ENCODE measurements around the gene TEX48.

TEX48 gene, protein sequence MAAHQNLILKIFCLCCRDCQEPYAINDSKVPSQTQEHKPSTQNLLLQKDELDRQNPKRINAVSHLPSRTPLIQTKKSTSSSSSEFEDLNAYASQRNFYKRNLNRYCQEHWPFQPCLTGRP

GRCh38 chr9:114681594-114682332 is at the start of gene TEX48:
Gene TEX48, minus strand, starts transcription at chr9:114682192. Its CDS starts 10,469 bp downstream, at chr9:114671723.
- Histone ChIP-seq H3K27me3 (ENCODE audit: control insufficient read depth in 1 of 2, insufficient read depth in 2 of 2, low read length in 2 of 2) (no peaks in the 10 kb centered on the region), H3K9ac (ENCODE audit: low read length in 2 of 2) (no peak within 1 kb of the TSS), H3K4me3 (ENCODE audit: low read length in 2 of 2) (no peak within 1 kb of the TSS), H3K36me3 (ENCODE audit: control insufficient read depth in 2 of 2, insufficient read depth in 2 of 2, low read length in 2 of 2) (no peaks in the 10 kb centered on the region), H3K9me3 (ENCODE audit: control insufficient read depth in 2 of 2, low read length in 2 of 2) (no peaks in the 10 kb centered on the region), H3K27ac (ENCODE audit: low read length) (no peak within 1 kb of the TSS), H3K4me1 (ENCODE audit: control insufficient read depth, insufficient read depth, low read length) (peaks cover 2% of the 10 kb centered on the region)

DNA sequence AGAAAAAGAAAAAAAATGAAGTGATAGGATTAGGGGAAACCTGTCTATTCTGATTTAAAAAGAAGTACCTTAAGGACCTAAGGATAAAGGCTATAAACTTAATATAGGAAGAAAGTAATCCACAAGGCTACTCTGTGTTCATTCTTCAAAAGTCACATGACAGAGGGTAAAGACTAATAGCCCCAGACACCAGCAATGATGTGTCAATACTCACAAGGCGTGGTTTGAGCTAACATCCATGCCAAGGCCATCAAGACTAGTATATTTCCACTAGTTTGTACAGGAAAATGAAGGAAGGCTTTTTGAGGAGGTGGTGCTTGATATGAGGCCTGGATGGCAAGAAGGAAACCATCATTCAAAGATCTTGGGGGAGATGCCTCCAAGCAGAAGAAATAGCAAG is 49.7 kb upstream of the TEX48 start:
- Histone ChIP-seq H3K4me3 (ENCODE audit: low read length in 2 of 2) (no peak overlapping the region), H3K4me1 (ENCODE audit: control insufficient read depth, insufficient read depth, low read length) (no peaks in the 10 kb centered on the region), H3K27me3 (ENCODE audit: control insufficient read depth in 1 of 2, insufficient read depth in 2 of 2, low read length in 2 of 2) (no peaks in the 10 kb centered on the region)

DNA sequence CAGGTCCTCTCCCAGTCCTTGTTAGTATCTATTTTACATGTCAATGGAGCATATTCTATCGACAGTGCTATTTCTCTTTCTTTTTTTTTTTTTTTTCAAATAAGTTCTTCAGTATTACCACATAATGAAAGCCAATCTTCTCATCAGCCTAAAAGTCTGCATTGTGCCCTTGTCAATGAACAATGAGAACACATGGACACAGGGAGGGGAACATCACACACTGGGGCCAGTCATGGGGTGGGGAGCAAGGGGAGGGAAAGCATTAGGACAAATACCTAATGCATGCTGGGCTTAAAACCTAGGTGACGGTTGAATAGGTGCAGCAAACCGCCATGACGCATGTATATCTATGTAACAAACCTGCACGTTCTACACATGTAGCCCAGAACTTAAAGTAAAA is 47.7 kb upstream of the TEX48 start:
- Histone ChIP-seq H3K27ac (ENCODE audit: low read length) (no peak overlapping the region), H3K27me3 (ENCODE audit: control insufficient read depth in 1 of 2, insufficient read depth in 2 of 2, low read length in 2 of 2) (no peaks in the 10 kb centered on the region), H3K9me3 (ENCODE audit: control insufficient read depth in 2 of 2, low read length in 2 of 2) (no peaks in the 10 kb centered on the region), H3K9ac (ENCODE audit: low read length in 2 of 2) (no peak overlapping the region), H3K4me3 (ENCODE audit: low read length in 2 of 2) (no peak overlapping the region), H3K4me1 (ENCODE audit: control insufficient read depth, insufficient read depth, low read length) (no peaks in the 10 kb centered on the region), H3K36me3 (ENCODE audit: control insufficient read depth in 2 of 2, insufficient read depth in 2 of 2, low read length in 2 of 2) (no peaks in the 10 kb centered on the region)

More for the DNA sequence above, 49.7 kb upstream of the TEX48 start:
- Histone ChIP-seq H3K9me3 (ENCODE audit: control insufficient read depth in 2 of 2, low read length in 2 of 2) (no peaks in the 10 kb centered on the region), H3K9ac (ENCODE audit: low read length in 2 of 2) (no peak overlapping the region), H3K27ac (ENCODE audit: low read length) (no peak overlapping the region), H3K36me3 (ENCODE audit: control insufficient read depth in 2 of 2, insufficient read depth in 2 of 2, low read length in 2 of 2) (no peaks in the 10 kb centered on the region)

DNA sequence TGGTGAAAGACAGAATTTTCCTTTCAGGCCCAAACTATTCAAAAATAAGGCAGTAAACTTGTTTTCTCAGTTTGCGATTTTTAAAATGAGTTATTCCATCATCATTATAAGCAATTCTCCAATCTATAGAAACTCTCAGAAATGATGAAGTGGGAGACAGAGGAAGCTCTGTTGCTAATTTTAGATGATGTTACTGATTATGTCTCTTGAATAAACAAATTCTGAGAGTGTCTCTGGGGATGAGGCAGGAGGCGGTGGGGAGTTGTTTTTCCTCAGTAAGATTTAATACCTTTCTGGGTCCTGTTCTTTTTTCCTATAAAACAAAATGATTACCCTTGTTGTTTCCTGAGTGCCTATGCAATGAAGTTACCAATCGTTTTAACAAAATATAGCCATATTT is 43.9 kb upstream of the TEX48 start:
- no peak overlapping the region for H3K4me3 ChIP-seq (ENCODE audit: low read length in 2 of 2)

GRCh38 chr9:114724744-114725143 is 42.8 kb upstream of the TEX48 start:
- Histone ChIP-seq H3K27ac (ENCODE audit: low read length) (no peak overlapping the region), H3K27me3 (ENCODE audit: control insufficient read depth in 1 of 2, insufficient read depth in 2 of 2, low read length in 2 of 2) (no peaks in the 10 kb centered on the region), H3K9me3 (ENCODE audit: control insufficient read depth in 2 of 2, low read length in 2 of 2) (no peaks in the 10 kb centered on the region), H3K36me3 (ENCODE audit: control insufficient read depth in 2 of 2, insufficient read depth in 2 of 2, low read length in 2 of 2) (no peaks in the 10 kb centered on the region), H3K4me1 (ENCODE audit: control insufficient read depth, insufficient read depth, low read length) (no peaks in the 10 kb centered on the region), H3K4me3 (ENCODE audit: low read length in 2 of 2) (no peak overlapping the region), H3K9ac (ENCODE audit: low read length in 2 of 2) (no peak overlapping the region)

More for the DNA sequence above, 43.9 kb upstream of the TEX48 start:
- no peaks in the 10 kb centered on the region for H3K36me3 ChIP-seq (ENCODE audit: control insufficient read depth in 2 of 2, insufficient read depth in 2 of 2, low read length in 2 of 2)
- H3K27ac ChIP-seq (ENCODE audit: low read length), result no peak overlapping the region
- H3K9ac ChIP-seq (ENCODE audit: low read length in 2 of 2), result no peak overlapping the region
- no peaks in the 10 kb centered on the region for H3K9me3 ChIP-seq (ENCODE audit: control insufficient read depth in 2 of 2, low read length in 2 of 2)
- no peaks in the 10 kb centered on the region for H3K27me3 ChIP-seq (ENCODE audit: control insufficient read depth in 1 of 2, insufficient read depth in 2 of 2, low read length in 2 of 2)
- H3K4me1 ChIP-seq (ENCODE audit: control insufficient read depth, insufficient read depth, low read length), result no peaks in the 10 kb centered on the region

GRCh38 chr9:114723931-114724330 is 41.9 kb upstream of the TEX48 start:
- H3K27me3 ChIP-seq (ENCODE audit: control insufficient read depth in 1 of 2, insufficient read depth in 2 of 2, low read length in 2 of 2), result no peaks in the 10 kb centered on the region
- H3K36me3 ChIP-seq (ENCODE audit: control insufficient read depth in 2 of 2, insufficient read depth in 2 of 2, low read length in 2 of 2), result no peaks in the 10 kb centered on the region
- no peak overlapping the region for H3K27ac ChIP-seq (ENCODE audit: low read length)

GRCh38 chr9:114722937-114723620 is 41.1 kb upstream of the TEX48 start:
- Histone ChIP-seq H3K9ac (ENCODE audit: low read length in 2 of 2) (no peak overlapping the region), H3K4me1 (ENCODE audit: control insufficient read depth, insufficient read depth, low read length) (no peaks in the 10 kb centered on the region), H3K27ac (ENCODE audit: low read length) (no peak overlapping the region), H3K9me3 (ENCODE audit: control insufficient read depth in 2 of 2, low read length in 2 of 2) (no peaks in the 10 kb centered on the region), H3K27me3 (ENCODE audit: control insufficient read depth in 1 of 2, insufficient read depth in 2 of 2, low read length in 2 of 2) (no peaks in the 10 kb centered on the region), H3K4me3 (ENCODE audit: low read length in 2 of 2) (no peak overlapping the region), H3K36me3 (ENCODE audit: control insufficient read depth in 2 of 2, insufficient read depth in 2 of 2, low read length in 2 of 2) (no peaks in the 10 kb centered on the region)

More at GRCh38 chr9:114723931-114724330, 41.9 kb upstream of the TEX48 start:
- H3K4me1 ChIP-seq (ENCODE audit: control insufficient read depth, insufficient read depth, low read length), result no peaks in the 10 kb centered on the region
- no peak overlapping the region for H3K4me3 ChIP-seq (ENCODE audit: low read length in 2 of 2)
- H3K9ac ChIP-seq (ENCODE audit: low read length in 2 of 2), result no peak overlapping the region
- no peaks in the 10 kb centered on the region for H3K9me3 ChIP-seq (ENCODE audit: control insufficient read depth in 2 of 2, low read length in 2 of 2)

GRCh38 chr9:114722081-114722621 is 40.2 kb upstream of the TEX48 start:
- H3K9ac ChIP-seq (ENCODE audit: low read length in 2 of 2), result no peak overlapping the region

DNA sequence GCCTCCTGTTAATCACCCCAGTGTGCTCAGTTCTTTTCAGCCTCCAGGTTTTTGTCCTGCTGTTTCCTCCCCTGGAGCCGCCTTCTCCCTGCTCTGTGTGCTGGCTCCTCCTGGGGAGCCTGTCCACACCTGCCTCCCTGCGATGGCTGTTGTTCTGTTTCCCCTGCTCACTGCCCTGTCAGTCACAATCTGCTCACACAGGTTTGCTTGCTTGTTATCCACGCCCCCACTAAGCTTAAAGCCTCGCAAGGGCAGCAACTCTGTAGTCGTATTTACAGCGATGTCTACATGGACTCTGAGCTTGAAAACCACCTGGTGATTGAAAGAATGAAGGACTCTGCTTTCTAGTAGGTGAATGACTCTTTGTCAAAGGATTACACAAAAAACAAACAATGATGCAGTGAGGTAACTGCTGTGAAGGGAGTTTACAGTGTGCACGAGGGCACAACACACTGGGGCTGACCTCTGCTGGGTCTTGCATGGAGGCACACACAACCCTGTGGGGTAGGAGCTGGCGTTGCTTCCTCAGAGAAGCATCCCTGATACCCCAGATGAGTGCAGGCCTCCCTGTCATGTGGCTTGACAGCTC is 39.6 kb upstream of the TEX48 start:
- Histone ChIP-seq H3K9ac (ENCODE audit: low read length in 2 of 2) (no peak overlapping the region), H3K9me3 (ENCODE audit: control insufficient read depth in 2 of 2, low read length in 2 of 2) (no peaks in the 10 kb centered on the region), H3K36me3 (ENCODE audit: control insufficient read depth in 2 of 2, insufficient read depth in 2 of 2, low read length in 2 of 2) (no peaks in the 10 kb centered on the region), H3K4me3 (ENCODE audit: low read length in 2 of 2) (no peak overlapping the region), H3K27ac (ENCODE audit: low read length) (no peak overlapping the region), H3K4me1 (ENCODE audit: control insufficient read depth, insufficient read depth, low read length) (no peaks in the 10 kb centered on the region), H3K27me3 (ENCODE audit: control insufficient read depth in 1 of 2, insufficient read depth in 2 of 2, low read length in 2 of 2) (no peaks in the 10 kb centered on the region)

More at GRCh38 chr9:114722081-114722621, 40.2 kb upstream of the TEX48 start:
- Histone ChIP-seq H3K4me1 (ENCODE audit: control insufficient read depth, insufficient read depth, low read length) (no peaks in the 10 kb centered on the region), H3K4me3 (ENCODE audit: low read length in 2 of 2) (no peak overlapping the region), H3K27me3 (ENCODE audit: control insufficient read depth in 1 of 2, insufficient read depth in 2 of 2, low read length in 2 of 2) (no peaks in the 10 kb centered on the region), H3K9me3 (ENCODE audit: control insufficient read depth in 2 of 2, low read length in 2 of 2) (no peaks in the 10 kb centered on the region), H3K27ac (ENCODE audit: low read length) (no peak overlapping the region), H3K36me3 (ENCODE audit: control insufficient read depth in 2 of 2, insufficient read depth in 2 of 2, low read length in 2 of 2) (no peaks in the 10 kb centered on the region)

DNA sequence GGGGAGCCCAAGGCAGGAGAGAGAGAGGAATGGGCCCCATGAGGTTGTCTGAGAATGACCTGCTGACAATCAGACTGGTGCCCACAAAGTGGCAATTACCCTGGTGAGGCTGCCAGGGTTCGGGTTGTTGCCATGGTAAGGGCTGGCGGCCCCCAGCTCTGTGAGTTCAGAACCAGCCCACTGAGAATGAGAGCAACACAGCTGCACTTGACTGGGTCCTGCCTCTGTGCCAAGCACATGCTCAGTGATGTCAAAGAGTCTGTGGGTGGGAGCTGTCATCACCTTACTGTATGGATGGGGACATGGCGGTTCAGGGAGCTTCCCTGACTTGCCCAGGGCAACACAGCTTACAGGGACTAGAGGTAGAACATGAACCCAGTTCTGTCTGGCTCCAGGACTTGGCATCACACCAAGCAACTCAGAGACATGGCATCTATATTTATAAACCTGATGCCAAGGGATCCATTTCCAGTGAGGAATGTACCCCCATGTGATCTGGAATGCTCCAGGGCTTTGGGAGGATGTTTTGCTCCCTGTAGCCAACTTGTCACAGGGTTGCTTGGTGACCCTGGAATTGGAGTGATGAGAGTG is 38.2 kb upstream of the TEX48 start:
- Histone ChIP-seq H3K9ac (ENCODE audit: low read length in 2 of 2) (no peak overlapping the region), H3K9me3 (ENCODE audit: control insufficient read depth in 2 of 2, low read length in 2 of 2) (peaks cover 0 to 4% of the 10 kb centered on the region in 2 donors), H3K36me3 (ENCODE audit: control insufficient read depth in 2 of 2, insufficient read depth in 2 of 2, low read length in 2 of 2) (no peaks in the 10 kb centered on the region), H3K27me3 (ENCODE audit: control insufficient read depth in 1 of 2, insufficient read depth in 2 of 2, low read length in 2 of 2) (no peaks in the 10 kb centered on the region), H3K4me3 (ENCODE audit: low read length in 2 of 2) (no peak overlapping the region), H3K4me1 (ENCODE audit: control insufficient read depth, insufficient read depth, low read length) (no peaks in the 10 kb centered on the region), H3K27ac (ENCODE audit: low read length) (no peak overlapping the region)
